GM18505 (cell line): ENCODE results near the gene OR4D5.

Source experiments
- ATAC-seq: cut with Tn5 transposase; IDR thresholded peaks from one replicate; pipeline ENCODE4 v1.9.1; 2021; ENCODE audit not compliant: unreplicated experiment
- POLR2A ChIP-seq: IDR thresholded peaks from 4 replicates; pipeline ENCODE4 v1.6.1; 2011; ENCODE audit warnings: borderline replicate concordance; ENCODE audit not compliant: insufficient read depth, insufficient read length; ENCODE audit errors: extremely low read depth

Gene OR4D5

DNA sequence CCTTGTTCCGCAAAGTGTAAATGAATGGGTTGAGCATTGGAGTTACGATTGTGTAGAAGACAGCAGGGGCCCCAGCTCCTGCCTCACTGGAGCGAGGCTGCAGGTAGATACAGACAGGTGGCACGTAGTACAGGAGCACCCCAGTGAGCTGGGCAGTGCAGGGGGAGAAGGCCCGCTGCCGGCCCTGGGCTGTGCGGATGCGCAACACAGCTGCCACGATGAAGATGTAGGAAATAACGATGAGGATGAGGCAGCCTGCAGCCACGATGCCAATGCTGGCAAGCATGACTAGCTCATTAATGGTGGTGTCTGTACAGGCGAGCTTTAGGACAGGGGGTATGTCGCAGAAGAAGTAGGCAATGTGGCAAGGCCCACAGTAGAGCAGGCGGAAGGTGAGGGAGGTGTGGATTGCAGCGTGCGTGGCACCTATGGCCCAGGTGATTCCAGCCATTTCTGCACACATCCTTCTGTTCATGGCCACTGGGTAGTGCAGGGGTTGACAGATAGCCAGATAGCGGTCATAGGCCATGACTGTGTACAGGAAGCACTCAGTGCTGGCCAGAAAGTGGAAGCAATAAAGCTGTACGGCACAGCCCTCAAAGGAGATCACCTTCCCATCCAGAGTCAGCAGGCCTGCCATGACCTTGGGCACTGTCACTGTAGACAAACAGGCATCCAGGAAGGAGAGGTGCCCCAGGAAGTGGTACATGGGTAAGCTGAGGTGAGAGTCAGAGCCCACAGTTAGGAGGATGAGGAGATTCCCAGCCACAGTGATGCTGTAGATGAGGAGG lies 37.5 kb downstream of the OR4D5 start:
- ATAC-seq = no peak

DNA sequence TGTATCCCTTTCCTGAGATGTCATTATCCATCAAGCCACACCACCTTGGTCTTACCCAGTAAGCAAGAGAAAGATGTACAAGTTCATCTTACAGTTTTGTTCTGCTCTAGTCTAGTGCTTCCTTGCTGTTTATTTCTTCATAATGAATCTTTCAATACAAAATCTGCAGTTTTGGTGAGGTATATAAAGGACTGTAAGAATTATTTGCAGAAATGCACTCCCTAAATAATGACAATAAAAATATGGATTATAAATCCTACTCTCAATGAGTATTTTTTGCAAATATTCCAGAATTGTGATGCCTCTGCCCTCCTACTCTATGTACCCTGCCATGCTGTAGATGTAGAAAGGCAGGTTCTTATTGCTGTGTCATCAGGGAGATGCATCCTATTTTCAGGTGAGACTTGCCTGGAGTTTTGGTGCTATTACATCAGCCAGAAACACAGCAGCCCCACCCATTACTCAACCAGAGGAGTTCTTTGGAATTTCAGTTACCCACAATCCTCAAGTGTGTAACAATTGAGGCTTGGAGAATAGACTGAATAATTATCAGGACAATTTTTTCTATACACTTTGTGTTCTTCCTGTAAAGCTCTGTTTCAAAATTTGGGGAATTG lies 38.4 kb downstream of the OR4D5 start, which contains the start of gene OR10S1:
Gene OR10S1 (minus strand): TSS at position 51 of the 617 bp plus-strand sequence. CDS start 117 bp downstream, outside the sequence.
- ATAC-seq = no peak
- no peak for TF ChIP-seq POLR2A

More for the DNA sequence above, 37.5 kb downstream of the OR4D5 start:
- no peak for TF ChIP-seq POLR2A

DNA sequence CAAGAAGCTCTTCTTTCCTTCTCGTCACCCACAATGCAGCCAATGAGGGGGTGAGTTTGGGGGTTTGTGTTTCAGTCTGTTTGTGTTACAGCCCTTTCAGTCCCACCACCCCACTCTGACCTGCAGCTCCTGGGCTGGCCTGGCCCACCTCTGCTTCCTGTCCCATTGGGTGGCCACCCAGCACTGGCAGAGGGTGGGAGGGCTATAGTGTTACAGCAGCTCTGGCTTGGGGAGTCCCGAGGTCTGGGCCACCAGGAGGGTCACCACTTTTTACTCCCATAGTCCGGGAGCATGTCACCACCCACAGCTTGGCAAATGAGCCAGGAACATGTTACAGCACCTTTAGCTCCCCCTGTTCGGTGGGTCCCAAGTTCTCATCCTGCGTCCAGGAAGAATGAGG lies 39.9 kb downstream of the OR4D5 start:
- ATAC-seq = no peak
- no peak for TF ChIP-seq POLR2A
